Pancreas (tissue), 10 donors: ENCODE data around the gene PLEKHG2. TPM values are rescaled to one million over a fixed set of nuclear protein-coding genes. Genes with fewer than 3 reads are reported as not detected.

Experiments used
- ATAC-seq, 4 donors: fragments of 200-7000 bp; cut with Tn5 transposase; one replicate each; pipeline versions ENCODE4 v1.8.0 to v1.9.1; 2020; ENCODE audit warnings: mild to moderate bottlenecking in 4 of 4, moderate library complexity in 4 of 4
- DNase-seq, 6 donors: peaks; one replicate each; pipeline ENCODE4 v3.0.0-alpha.2; 2020
- FAIRE-seq: peaks from 2 replicates; lab custom pipeline; 2012; peaks lifted over from hg19 to GRCh38; lab: Jason Lieb, UNC
- H3K27ac ChIP-seq, 4 donors: fragments of 200-600 bp; sonication (generic); 1 replicate in 3 of 4; 2 replicates in 1 of 4; pipeline versions ENCODE4 v1.5.0 to v1.8.0; 2020
- H3K27me3 ChIP-seq, 4 donors: fragments of 200-600 bp; one replicate each; pipeline ENCODE4 v1.8.0; 2021
- H3K36me3 ChIP-seq, 3 donors: fragments of 200-600 bp; sonication (generic) in 1 of 3; one replicate each; pipeline versions ENCODE4 v1.5.0 to v1.8.0; 2020 to 2021
- H3K4me1 ChIP-seq, 3 donors: fragments of 200-600 bp; one replicate each; pipeline ENCODE4 v1.8.0; 2021
- H3K4me3 ChIP-seq, 4 donors: fragments of 200-600 bp; sonication (generic) in 2 of 4; one replicate each; pipeline versions ENCODE4 v1.5.0 to v1.8.0; 2020 to 2021
- H3K9me3 ChIP-seq, 4 donors: fragments of 200-600 bp; one replicate each; pipeline ENCODE4 v1.8.0; 2021
- WGBS, 2 donors: extraction: QIAGEN DNeasy Blood & Tissue Kit; methylation state at CpG; one replicate each; pipeline ENCODE4 v1.1.7; 2013; 5-methylcytosine and 5-hydroxymethylcytosine counted together
- intact Hi-C, 3 donors: fragments of 100-400 bp; cut with DNase I; formaldehyde crosslinking; loops; one replicate each; pipeline versions ENCODE4 v1.11.1 to v1.14.2; 2022
- polyA plus RNA-seq, 2 donors: library from polyadenylated mRNA; stranded (reverse); fragments of 200-250 nt; gene quantifications; one replicate each; pipeline ENCODE4 v1.2.3, GENCODE V29; 2013
- total RNA-seq, 6 donors: library from RNA; stranded (reverse); fragmentation: NEBNext Ultra II Directional in 4 of 6; extraction: Animal tissue kit (Norgen Biotek cat#: 25700) in 4 of 6; gene quantifications; one replicate each; pipeline versions ENCODE4 v1.2.1 to v1.2.4, GENCODE V29; 2021 to 2023
- TF ChIP-seq, protein P1 (sequence below), 4 donors: fragments of 200-600 bp; sonication (generic) in 3 of 4; IDR thresholded peaks; one replicate each; pipeline versions ENCODE4 v1.5.0 to v1.8.0; 2021; ENCODE audit warnings: antibody characterized with exemption in 4 of 4
- donor health status: healthy with polysubstance abuse.
- donor health status: DM: no; HTN: no; CAD: no; lungs with moderate emphysema.
- donor health status: DM: no; HTN: no; CAD: no.
- donor health status: control.
- donor health status: control.
- donor health status: Bipolar disorder and iron deficiency.
- donor health status: DM: yes; HTN: yes; CAD: no.
- donor health status: DM: no; HTN: no; CAD: no.
- donor health status: DM: no; HTN: no; CAD: no.
- donor health status: DM: yes; HTN: yes; CAD: no.

The PLEKHG2 gene
- total and polyA plus RNA-seq, 8 donors, result 3.1 to 15.0 (median 7.8) TPM

GRCh38 chr19:39400061-39400460 is 12.4 kb upstream of the PLEKHG2 start:
- Histone ChIP-seq H3K4me3 (no peak overlapping the region), H3K36me3 (no peaks in the 10 kb centered on the region), H3K4me1 (peaks cover 6 to 29% (median 15%) of the 10 kb centered on the region in 3 donors), H3K27me3 (no peaks in the 10 kb centered on the region), H3K27ac (no peak overlapping the region), H3K9me3 (no peaks in the 10 kb centered on the region)
- TF ChIP-seq, protein P1, sequence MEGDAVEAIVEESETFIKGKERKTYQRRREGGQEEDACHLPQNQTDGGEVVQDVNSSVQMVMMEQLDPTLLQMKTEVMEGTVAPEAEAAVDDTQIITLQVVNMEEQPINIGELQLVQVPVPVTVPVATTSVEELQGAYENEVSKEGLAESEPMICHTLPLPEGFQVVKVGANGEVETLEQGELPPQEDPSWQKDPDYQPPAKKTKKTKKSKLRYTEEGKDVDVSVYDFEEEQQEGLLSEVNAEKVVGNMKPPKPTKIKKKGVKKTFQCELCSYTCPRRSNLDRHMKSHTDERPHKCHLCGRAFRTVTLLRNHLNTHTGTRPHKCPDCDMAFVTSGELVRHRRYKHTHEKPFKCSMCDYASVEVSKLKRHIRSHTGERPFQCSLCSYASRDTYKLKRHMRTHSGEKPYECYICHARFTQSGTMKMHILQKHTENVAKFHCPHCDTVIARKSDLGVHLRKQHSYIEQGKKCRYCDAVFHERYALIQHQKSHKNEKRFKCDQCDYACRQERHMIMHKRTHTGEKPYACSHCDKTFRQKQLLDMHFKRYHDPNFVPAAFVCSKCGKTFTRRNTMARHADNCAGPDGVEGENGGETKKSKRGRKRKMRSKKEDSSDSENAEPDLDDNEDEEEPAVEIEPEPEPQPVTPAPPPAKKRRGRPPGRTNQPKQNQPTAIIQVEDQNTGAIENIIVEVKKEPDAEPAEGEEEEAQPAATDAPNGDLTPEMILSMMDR (IDR thresholded peaks at IDR 0.05), result no peak
- 40 to 59% methylated on average over 4 of the region's 4 CpGs for WGBS, 2 donors
- intact Hi-C loops, result no loop called here
- no peak for ATAC-seq
- no peak for DNase-seq
- FAIRE-seq, result no peak

- FAIRE-seq, result no peak
- ATAC-seq, result no peak
- Histone ChIP-seq H3K9me3 (no peaks in the 10 kb centered on the region), H3K4me3 (no peak overlapping the region), H3K27me3 (no peaks in the 10 kb centered on the region), H3K27ac (peak overlapping the region in 3 of 4 donors; percentile 89 to 95 (median 92)), H3K4me1 (peaks cover 6 to 29% (median 15%) of the 10 kb centered on the region in 3 donors), H3K36me3 (no peaks in the 10 kb centered on the region)
- TF ChIP-seq, protein P1 (IDR thresholded peaks at IDR 0.05), result no peak
- no peak for DNase-seq
- intact Hi-C loops, result no loop called here
- 58 to 64% methylated on average over 4 of the region's 4 CpGs for WGBS, 2 donors
These were observed 11.4 kb upstream of the PLEKHG2 start for GRCh38 chr19:39401070-39401548.

- no peaks in the 10 kb centered on the region for H3K9me3 ChIP-seq
- no peaks in the 10 kb centered on the region for H3K27me3 ChIP-seq
- ATAC-seq, result peak in 1 of 4 donors; percentile 1
- intact Hi-C loops, result no loop called here
- peak in 3 of 6 donors; percentile 60 to 72 (median 69) for DNase-seq
- 53 to 54% methylated on average over 25 of the region's 25 CpGs for WGBS, 2 donors
- peaks cover 6 to 29% (median 15%) of the 10 kb centered on the region in 3 donors for H3K4me1 ChIP-seq
- no peak for FAIRE-seq
- H3K4me3 ChIP-seq, result peak overlapping the region in 1 of 4 donors; percentile 40
- H3K27ac ChIP-seq, result peak overlapping the region; percentile 89 to 95 (median 92)
- TF ChIP-seq, protein P1 (IDR thresholded peaks at IDR 0.05), result no peak
- H3K36me3 ChIP-seq, result no peaks in the 10 kb centered on the region
These were observed 10.7 kb upstream of the PLEKHG2 start for GRCh38 chr19:39401549-39402345.

DNA sequence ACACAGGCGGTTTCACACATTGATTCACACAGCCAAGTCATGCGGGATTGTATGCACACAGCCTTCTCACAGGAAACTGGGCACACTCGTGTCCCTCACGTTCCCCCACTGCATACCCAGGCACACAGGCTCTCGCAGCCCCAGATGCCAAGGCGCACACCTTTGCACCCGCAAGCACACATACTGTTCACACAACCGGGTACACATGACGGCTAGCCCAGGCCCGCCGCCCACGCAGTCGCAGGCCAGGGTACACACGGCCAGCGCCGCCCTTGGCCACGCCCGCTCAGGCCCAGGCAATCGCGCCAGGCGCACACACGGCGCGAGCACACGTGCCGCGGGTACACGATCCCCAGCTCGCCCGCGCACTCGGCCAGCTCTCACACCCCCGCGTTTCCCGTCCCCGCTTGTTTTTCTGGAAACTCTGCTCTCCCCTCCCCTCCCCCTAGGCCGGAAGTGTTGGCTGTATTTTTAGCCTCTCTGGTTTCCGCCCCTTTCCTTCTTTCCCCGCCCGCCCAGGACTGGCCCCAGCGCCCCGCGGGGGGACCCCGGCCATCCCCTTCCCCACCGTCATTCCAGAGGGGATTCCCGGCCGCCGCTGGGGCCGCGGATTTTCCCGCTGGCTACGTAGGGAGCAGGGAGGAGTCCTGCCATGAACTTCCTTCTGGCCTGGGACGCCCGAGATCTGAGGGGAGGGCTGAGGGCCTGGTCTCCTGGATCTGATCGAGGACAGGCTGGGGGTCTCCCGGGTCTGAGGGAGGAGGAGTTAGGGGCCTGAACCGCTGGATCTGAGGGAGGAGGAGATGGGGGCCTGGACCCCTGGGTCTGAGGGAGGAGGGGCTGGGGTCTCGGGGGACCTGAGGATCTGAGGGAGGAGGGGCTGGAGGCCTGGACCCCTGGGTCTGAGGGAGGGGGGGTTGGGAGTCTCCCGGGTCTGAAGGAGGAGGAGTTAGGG is 9.8 kb upstream of the PLEKHG2 start:
- H3K27ac ChIP-seq, result peak overlapping the region; percentile 89 to 95 (median 92)
- H3K4me3 ChIP-seq, result peak overlapping the region in 3 of 4 donors; percentile 23 to 44 (median 40)
- FAIRE-seq (no peak), DNase-seq (peak; percentile 86 to 92 (median 90)), ATAC-seq (peak; percentile 51 to 59 (median 52))
- 1% methylated on average over 53 to 59 of the region's 59 CpGs for WGBS, 2 donors
- H3K36me3 ChIP-seq, result no peaks in the 10 kb centered on the region
- peaks cover 6 to 23% (median 8%) of the 10 kb centered on the region in 3 donors for H3K4me1 ChIP-seq
- no peaks in the 10 kb centered on the region for H3K27me3 ChIP-seq
- TF ChIP-seq, protein P1 (IDR thresholded peaks at IDR 0.05), result no peak
- H3K9me3 ChIP-seq, result no peaks in the 10 kb centered on the region
- intact Hi-C loops, result no loop called here
